Stimulated activated CD8-positive, alpha-beta memory T cell treated with anti-CD3 and anti-CD28 coated beads, Interleukin-12 subunit alpha, Interleukin-12 subunit beta, amount 100 ng/mL, for 24 hours (primary cell): ENCODE measurements around the gene MYL5.
"Not testable (repeated sequence)": the region's sequence is repeated elsewhere in the genome, so short reads cannot be mapped to it uniquely, and the experiment has no call there.

Experiments used
- DNase-seq: peaks from one replicate; pipeline ENCODE4 v3.0.0-alpha.2; 2020; ENCODE audit errors: extremely low read depth

Gene MYL5

DNA sequence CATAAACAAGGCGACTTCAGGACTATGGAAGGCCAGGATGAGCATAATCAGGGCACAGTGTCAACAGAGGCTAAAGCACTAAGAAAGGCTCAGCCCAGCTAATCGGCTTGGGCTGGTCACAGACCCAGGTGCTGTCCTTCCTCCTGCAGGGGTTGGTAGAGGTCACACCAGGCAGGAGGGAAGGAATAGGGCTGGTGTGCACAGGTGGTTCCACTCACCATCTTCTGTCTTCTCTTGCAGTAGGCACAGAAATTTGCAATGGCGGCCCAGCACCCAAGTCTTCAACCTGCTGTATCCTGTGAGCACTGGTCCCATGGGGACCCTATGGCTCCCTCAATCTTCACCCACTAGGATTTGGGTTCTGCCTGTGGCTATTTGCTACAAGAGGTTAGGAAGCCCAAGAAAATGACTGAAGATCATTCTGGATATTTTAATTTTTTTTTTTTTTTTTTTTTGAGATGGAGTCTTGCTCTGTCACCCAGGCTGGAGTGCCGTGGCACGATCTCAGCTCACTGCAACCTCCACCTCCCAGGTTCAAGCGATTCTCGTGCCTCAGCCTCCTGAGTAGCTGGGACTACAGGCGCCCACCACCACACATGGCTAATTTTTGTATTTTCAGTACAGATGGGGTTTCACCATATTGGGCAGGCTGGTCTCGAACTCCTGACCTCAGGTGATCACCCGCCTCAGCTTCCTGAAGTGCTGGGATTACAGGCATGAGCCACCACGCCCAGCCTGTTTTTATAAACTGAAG lies 4.4 kb upstream of the MYL5 start:
- not testable (repeated sequence) for DNase-seq

DNA sequence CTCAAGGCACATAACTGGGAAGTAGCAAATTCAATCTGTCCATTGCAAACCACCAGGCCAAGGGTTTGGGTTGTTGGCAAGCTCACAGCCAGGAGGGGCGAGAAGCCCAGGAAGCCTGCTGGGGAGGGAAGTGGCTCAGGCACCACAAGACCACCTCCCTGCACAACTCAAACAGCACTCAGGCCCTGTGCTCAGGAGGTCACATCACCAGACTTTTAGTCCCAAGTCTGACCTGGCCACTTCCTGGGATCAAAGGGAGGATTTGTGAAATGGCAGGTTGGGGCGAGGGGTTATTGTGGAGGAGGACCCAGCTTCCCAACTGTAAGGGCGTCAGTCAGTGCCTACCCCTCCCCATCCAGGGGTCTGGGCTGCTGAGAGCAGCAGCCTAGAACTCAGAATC lies 2.6 kb upstream of the MYL5 start:
- DNase-seq = no peak

DNA sequence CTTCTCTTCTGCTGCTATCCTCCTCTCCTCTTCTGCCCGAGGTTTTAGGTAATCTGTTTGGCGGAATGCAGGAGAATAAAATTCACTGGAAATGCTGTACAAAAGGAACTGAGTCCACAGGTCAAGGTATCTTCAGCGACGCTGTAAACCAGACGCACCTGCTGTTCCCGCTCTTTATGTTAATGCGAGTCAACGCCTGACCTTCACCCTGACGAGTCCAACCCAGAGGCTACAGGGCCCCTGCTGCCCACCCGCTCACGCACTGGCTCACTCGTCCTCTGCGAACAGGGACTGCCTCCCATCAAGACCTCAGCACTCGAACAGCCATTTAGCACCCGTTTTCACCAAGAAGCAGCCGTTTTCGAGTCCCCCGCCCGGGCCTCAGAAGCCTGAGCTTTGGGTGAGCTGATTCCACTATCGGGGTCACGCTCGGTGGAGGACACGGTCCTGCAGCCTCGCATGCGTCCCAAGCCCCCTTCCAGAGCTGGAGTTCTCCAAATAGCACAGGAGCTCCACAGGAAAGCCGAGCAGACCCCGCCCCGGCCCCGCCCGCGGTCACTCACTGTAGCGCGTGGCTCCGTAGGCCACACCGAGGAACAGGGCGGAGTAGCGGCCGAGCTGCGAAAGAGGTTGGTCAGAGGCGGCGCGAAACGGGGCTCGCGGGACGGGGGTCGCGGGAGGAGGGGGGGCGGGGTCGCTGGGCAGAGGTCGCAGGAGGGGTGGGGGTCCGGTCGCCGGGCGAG lies 822 bp upstream of the MYL5 start:
- no peak for DNase-seq

DNA sequence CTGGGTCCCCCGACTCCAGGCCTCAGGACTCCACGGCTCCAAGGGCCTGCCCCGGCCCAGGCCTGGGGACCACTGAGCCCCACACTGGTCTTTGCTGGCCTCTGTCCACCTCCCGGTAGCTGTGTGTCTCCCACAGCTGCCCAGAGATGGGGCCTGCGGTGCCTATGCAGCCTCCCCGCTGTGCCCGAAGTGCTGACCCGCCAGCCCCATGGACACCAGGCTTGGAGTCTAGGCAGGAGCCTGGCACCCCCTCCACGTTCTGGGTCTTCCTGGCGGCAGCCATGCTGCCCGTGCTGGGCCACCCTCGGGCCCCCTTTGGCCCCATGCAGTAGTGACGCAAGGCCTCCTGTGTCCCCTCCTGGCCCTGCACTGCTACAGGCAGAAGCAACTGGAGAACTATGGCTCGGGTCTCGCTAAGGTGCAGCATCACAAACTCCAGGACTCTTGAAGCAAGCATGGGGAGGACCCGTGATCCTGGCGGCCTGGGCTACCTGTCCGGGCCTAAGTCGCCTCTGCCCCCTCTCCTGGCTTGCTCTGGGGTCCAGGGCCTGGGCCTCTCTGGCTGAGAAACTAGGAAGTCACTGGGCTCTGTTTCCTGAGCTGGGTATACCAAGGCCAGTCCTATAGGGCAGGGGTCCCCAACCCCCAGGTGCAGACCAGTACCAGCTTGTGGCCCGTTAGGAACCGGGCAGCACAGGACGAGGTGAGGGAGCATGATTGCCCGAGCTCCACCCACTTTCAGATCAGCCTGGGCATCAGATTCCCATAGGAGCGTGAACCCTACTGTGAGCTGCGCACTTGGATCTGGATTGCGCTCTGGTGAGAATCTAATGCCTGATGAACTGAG lies 917 bp downstream of the MYL5 start:
- no peak for DNase-seq

DNA sequence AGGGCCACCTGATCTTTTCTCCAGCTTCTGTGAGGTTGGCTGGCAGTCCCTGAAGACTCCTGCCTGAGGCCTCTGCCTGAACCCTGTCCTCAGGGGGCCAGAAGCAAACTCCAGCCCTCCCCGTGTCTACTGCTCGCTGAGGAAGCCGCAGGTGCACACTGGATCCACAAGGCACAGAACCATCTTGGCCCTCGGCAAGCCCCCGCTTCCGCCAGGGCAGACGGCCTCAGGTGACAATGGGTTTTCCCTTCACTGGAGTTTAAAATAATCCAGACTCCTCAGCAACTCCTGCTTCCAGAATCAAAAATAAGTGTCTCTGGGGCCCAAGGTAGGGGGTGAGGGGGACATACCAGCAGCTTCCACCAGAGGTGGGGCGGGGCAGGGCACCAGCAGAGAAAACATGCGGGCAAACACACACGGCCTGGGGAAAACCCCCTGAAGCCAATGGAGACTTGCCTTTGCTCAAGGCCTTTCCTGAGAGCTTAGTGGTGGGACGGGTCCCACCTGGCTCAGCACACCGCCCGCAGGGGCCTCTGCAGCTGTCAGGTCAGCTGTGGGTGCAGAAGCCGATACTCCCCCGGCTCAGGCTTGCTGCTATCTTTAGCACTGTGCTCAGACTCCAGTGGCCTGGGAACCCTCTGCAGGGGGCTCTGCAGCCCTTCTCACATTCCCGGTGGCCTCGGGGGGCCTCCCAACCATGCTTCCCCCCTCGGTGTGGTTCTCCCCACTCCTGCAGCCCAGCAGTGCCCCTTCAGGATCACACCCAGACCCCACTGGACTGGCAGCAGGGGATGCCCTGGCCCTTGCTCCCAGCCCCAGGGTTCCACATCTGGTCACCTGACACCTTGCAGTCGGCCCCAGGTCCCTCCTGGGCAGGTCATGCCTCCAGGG lies 1.9 kb downstream of the MYL5 start:
- DNase-seq = no peak

DNA sequence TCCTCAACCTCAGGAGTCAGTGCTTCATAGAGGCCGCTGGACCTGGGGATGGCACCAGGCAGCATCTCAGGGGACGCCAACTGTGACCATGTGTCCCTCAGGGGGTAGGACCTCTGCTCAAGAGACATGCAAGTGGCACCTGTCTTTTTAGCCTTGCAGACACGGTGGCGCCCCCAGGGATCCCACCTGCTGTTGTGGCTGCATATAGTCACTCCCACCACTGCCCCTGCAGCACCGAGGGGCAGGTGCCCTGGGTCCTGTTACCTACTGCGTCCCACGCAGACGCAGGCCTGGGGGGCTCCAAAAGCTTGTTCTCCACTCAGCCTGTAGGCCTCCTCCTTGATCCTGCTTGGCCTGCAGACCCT lies 2.5 kb downstream of the MYL5 start:
- no peak for DNase-seq

DNA sequence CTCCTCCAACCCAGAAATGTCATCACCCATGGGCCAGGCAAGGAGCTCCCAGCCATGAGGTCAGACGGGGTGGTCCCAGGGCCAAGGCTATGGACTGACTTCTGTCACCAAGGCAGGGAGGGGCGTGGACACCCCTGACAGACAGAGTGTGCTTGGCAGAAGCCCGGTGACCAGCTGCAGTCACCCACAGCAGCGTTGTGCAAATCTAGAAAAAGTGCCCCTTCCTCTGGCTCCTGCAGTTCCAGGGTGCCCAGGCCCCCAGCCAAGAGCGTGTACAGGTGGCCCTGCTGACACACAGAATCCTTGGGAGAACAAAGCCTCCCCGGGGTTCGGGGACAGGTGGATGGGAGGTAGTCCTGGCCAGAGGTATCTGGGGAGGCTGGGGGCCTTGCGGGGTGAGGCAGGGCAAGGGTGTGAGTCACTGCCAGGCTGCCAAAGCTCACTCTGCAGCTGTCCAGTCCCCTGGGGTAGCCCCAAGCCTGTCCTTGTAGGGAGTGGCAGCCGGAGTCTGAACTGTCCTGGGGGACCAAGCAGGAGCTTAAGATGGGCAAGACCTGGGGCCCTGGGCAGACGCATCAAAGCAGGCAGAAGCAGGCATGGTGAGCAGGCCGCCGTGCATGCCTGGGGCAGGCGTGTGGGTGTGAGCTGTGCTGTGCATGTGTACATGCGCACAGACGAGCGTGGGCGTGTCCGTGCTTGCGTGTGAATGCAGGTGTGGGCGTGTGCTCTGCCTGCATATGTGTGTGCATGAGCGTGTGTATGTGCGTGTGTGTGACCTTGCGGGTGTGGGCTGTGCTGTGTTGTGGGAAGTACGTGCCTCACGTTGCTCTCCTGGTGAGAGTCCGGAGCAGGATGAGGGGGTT lies 3.3 kb downstream of the MYL5 start:
- DNase-seq = no peak

DNA sequence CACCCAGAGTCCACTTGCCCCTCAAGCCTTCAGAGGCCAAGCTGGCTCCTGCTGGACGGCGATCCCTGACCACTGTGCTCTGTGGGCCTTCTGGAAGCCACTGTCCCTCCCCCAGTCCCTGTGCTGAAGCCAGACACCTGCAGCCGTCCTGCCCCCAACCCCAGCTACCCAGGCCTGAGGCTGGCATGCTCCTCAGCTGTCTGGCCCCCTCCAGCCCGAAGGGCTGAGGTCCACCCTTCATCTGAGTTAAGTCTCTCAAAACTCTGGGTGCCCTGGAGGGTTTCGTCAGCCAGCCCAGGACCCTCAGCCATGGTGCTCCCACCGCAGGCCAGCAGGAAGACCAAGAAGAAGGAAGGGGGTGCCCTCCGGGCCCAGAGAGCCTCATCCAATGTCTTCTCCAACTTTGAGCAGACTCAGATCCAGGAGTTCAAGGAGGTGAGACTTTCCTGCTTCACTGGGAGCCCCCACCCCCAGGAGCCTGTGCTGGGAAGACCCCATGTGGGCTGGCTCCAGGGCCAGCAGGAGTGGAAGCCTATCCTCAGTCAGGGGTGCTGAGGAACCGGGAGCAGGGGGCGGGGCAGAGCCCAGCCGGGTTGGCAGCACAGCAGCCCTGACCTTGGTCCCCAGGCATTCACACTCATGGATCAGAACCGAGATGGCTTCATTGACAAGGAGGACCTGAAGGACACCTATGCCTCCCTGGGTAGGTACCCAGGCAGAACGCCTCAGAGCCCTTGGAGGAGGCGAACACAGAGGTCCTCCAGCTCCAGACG lies 4.2 kb downstream of the MYL5 start:
- no peak for DNase-seq

DNA sequence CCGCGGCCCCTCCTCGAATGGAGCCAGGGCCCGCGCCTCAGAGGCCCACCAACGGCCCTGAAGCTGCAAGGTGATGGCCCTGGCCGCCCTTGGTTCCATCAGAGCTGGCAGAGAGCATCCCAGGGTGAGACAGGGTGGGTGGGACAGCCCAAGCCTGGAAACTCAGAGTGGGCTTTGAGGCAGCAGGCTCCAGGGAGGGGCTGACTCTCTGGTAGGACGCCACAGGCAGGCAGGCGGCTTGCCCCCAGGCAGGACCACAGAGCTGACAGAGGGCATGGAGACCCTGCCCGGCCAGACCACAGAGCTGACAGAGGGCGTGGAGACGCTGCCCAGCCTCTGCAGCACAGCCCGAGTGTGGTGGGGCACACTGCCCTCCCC lies 4.8 kb downstream of the MYL5 start:
- no peak for DNase-seq

DNA sequence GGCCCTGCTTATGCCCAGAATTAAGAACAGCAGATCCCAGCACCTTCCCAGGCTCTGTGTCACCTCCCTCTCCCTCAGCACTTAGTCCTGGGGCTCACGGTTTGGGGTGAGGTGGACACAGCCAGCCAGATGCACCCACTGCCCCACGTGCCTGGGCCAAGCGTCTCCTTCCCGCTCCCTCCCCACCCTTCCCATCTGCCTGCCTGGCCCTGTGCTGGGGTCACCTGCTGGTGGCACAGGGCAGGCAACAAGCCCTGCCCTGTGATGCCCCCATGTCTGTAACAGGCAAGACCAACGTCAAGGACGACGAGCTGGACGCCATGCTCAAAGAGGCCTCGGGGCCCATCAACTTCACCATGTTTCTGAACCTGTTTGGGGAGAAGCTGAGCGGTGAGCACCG lies 5.3 kb downstream of the MYL5 start:
- no peak for DNase-seq

DNA sequence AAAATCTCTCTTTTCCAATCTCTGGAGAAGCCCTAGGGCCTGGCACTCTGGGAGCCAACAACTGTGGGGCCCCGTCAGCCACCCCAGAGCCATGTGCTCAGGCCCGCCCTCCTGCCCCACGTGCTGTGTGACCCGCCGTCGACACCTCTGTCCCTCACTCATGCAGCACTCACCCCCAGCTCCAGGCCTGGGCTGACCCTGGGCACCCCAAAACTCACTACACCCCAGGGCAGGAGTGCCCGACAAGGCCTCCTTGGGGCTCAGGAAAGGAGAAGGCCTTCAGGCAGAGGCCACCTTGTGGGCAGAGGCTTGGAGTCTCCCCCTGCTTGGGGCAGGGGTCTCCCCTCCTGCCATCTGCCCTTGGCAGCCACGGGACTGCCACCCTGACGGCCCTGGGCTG lies 5.7 kb downstream of the MYL5 start:
- no peak for DNase-seq

DNA sequence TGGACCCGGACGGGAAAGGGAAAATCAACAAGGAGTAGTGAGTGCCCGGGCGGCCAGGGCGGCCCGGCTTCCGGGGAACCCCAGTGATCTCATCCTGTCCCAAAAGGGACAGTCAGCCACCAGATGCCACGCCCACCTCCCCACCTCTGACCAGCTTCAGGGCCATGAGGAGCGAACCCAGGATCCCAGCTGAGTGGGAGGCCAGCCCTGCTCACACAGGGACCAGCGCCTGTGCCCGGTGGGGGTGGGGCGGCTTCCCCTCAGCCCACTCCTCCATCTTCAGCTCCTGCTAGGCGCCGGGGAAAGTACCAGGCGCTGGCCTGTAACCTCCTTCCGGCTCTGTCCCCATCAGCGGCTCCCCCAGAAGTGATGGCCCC lies 6.2 kb downstream of the MYL5 start:
- DNase-seq = no peak

DNA sequence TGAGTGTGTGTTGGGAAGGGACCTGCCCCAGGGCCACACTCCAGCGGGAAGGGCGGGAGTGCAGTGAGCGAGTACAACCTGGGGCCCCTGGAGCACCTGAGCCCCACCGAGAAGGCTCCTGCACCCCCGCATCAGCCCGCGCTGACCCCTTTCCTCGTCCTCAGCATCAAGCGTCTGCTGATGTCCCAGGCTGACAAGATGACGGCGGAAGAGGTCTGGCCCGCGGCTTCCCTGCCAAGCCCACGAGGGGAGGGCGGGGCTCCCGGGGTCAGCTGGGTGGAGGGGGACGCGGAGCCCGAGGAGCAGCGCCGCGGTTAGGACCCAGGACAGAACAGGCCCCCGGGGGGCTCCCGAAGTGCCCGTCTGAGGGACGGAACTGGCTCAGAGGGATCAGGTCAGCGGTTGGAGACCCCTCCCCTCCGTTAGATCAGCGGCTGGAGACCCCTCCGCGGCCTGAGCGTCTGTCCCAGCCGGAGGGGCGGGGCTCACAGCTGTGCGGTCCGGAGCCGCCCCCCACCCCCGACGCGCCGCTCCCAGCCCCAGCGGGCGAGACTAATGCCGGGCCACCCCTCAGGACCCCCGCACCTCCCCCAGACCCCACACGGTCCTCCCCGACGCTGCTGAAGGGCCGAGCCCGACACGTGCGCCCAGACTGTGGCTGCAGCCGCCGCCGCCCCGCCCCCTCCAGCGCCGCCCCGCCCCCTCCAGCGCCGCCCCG lies 6.7 kb downstream of the MYL5 start:
- no peak for DNase-seq

DNA sequence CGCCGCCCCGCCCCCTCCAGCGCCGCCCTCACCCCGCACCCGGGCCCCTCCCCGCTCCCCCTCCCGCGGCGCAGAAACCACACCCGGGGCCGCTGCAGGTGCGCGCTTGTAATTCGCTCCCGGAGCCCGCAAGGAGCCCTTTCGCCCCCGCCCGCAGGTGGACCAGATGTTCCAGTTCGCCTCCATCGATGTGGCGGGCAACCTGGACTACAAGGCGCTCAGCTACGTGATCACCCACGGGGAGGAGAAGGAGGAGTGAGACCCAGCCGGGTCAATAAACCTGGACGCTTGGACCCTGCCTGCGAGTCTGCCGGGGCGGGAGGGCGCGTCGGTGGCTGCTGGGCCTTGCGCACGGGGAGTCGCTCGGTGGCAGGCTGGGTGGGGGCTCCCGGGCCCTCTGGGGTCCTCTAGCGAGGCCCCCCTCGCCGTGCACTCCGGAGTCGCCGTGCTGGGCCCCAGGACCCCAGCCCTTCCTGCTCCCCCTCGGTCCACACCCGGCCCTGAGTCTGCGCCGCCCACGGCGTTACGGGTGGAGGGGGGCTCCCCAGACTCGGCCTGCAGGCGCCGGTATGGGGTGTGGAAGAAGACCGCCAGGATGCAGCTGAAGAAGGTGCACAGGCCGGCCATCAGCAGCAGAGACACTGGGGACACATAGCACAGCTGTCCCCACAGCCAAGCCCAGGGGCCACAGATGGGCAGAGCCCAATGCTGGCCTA lies 7.6 kb downstream of the MYL5 start:
- no peak for DNase-seq

DNA sequence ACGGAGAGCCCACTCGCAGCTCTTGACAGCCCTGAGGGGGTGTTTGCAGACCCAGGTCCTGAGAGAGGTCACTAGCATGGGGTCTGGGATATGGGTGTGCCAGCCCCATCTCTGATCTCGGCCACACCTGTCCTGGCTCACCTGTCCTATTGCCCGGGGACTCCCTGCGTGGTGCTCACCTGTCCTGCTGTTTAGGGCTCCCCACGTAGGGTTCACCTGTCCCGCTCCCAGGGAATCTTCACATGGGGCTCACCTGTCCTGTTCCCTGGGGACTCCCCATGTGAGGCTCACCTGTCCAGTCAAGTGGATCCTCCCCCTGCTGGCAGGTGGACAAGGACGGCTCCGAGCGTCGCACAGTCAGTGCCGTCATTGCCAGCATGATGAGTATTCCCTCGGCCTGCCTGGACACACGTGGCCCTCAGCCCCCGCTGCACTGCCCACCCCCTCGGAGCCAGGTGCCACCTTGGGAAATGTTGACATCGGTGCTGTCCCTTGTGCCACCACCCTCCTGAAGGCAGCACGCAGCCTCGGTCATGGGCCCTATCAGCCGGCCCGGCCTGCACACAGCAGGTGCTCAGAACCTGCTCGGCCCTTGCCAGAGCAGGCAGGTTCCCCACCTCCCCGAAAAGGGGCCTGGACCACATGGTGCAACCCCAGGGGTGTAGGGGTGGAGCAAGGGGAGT lies 8.3 kb downstream of the MYL5 start:
- no peak for DNase-seq

DNA sequence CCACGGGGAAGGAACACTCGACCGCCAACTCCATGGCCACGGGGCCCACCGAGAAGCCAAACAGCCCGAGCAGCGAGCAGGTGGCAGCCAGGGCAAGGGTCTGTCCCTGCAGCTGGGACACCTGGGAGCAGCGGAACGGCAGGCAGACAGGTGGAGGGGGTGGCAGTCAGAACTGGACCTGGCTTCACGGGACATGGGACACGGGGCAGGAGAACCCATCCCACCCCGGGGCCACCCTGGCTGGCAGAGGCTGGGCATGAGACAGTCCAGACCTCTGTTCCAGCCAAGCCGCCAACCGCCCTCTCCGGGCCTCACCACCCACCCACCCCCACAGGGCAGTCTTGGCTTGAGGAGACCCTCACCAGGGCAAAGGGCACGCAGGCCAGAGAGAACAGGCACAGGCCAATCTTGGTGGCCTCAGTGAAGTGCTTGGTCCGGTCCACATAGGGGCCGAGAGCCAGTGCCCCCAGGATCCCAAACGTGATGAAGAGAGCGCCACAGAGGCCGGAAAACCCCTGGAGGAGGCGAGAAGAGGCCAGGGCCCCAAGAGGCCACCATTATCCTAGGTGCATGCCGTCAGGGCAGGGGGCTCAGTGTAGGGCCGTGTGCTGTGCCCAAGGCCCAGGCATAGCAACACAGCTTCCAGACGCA lies 9.0 kb downstream of the MYL5 start:
- no peak for DNase-seq

DNA sequence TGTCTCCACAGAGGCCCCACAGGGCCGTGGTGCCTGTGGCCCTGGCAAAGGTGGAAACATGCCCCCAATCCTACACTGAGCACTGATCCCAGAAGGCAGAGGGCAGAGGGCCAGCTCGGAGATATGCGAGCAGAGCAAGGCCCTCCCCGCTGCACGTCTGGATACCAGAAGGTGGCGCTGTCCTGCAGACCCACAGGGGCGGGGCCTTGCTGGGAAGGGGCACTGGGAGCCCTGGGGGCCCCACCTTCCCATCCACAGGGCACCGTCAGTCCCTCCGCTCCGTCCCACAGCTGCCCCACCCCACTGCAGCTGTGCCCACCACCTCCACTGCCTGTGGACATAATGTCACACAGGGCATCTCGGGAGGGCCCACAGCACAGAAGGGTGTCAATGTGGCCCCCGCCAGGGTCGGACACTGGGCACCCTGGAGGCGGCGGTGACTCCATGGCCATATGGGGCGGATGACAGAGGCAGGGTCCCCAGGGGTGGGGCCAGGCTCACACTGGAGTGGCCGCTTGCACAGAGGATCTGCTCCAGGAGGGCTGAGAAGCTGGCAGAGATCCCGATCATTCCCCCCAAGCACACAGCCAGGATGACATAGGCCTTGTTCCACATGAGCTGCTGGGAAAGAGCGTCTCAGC lies 9.8 kb downstream of the MYL5 start:
- no peak for DNase-seq
